PC-9 (cell line): ENCODE results near the gene BBS9.

ENCODE experiments used
- CTCF ChIP-seq: fragments of 200-600 bp; sonication (generic); conservative IDR thresholded peaks from 2 replicates; pipeline ENCODE4 v1.6.1; 2017; ENCODE audit warnings: mixed run types, antibody characterized with exemption, mild to moderate bottlenecking, moderate library complexity
- EZH2 ChIP-seq: fragments of 200-600 bp; sonication (generic); IDR thresholded peaks from 2 replicates; pipeline ENCODE4 v1.8.0; 2017; ENCODE audit warnings: antibody characterized with exemption, low read depth

GRCh38 chr7:33129806-33130153 lies 416 bp downstream of the BBS9 start:
- TF ChIP-seq CTCF (no peak), EZH2 (no peak)
